Mononuclear cell (primary cell): ENCODE results near the gene WASF3. TPM values are rescaled to one million over a fixed set of nuclear protein-coding genes. Genes with fewer than 3 reads are reported as not detected.

Experiments used
- H3K27me3 ChIP-seq: 2 replicates; pipeline ENCODE4 v1.6.0; 2011; ENCODE audit warnings: low read length, control low read depth; ENCODE audit not compliant: insufficient read depth
- H3K4me1 ChIP-seq: 2 replicates; pipeline ENCODE4 v1.5.1; 2011; ENCODE audit warnings: mild to moderate bottlenecking, low read length, control low read depth; ENCODE audit not compliant: insufficient read depth
- H3K4me3 ChIP-seq: 2 replicates; pipeline ENCODE4 v1.5.1; 2011; ENCODE audit warnings: mild to moderate bottlenecking, low read length, moderate library complexity
- H3K9me3 ChIP-seq: 2 replicates; pipeline ENCODE4 v1.5.1; 2011; ENCODE audit warnings: low read depth, mild to moderate bottlenecking, control low read depth, low read length
- total RNA-seq: library from RNA; depleted of rRNA; stranded (reverse); fragments of >200 nt; gene quantifications from one replicate; pipeline ENCODE4 v1.2.3, GENCODE V29; 2012

Gene WASF3
- total RNA-seq = 0.94 TPM

- Histone ChIP-seq H3K4me3 (no peak within 1 kb of the TSS), H3K4me1 (peaks cover 5% of the 10 kb centered on the region), H3K9me3 (no peaks in the 10 kb centered on the region), H3K27me3 (peaks cover 63% of the 10 kb centered on the region)
Measured at GRCh38 chr13:26557393-26558073, at the start of gene WASF3. Gene WASF3 (plus strand): TSS chr13:26557683. CDS start chr13:26642271, 84,588 bp downstream.

- H3K4me1 ChIP-seq = no peaks in the 10 kb centered on the region
- H3K4me3 ChIP-seq = no peak overlapping the region
- no peaks in the 10 kb centered on the region for H3K9me3 ChIP-seq
- H3K27me3 ChIP-seq = no peaks in the 10 kb centered on the region
Measured at GRCh38 chr13:26508885-26509284, 48.6 kb upstream of the WASF3 start.

- no peaks in the 10 kb centered on the region for H3K4me1 ChIP-seq
- H3K4me3 ChIP-seq = no peak overlapping the region
- H3K27me3 ChIP-seq = no peaks in the 10 kb centered on the region
- H3K9me3 ChIP-seq = no peaks in the 10 kb centered on the region
Measured at GRCh38 chr13:26509491-26509890, 48.0 kb upstream of the WASF3 start.

GRCh38 chr13:26513931-26514330 is 43.6 kb upstream of the WASF3 start:
- Histone ChIP-seq H3K4me1 (no peaks in the 10 kb centered on the region), H3K4me3 (no peak overlapping the region), H3K27me3 (no peaks in the 10 kb centered on the region), H3K9me3 (no peaks in the 10 kb centered on the region)

GRCh38 chr13:26515721-26516120 is 41.8 kb upstream of the WASF3 start:
- Histone ChIP-seq H3K9me3 (no peaks in the 10 kb centered on the region), H3K4me1 (no peaks in the 10 kb centered on the region), H3K4me3 (no peak overlapping the region), H3K27me3 (no peaks in the 10 kb centered on the region)

GRCh38 chr13:26517936-26518335 is 39.5 kb upstream of the WASF3 start:
- Histone ChIP-seq H3K4me3 (no peak overlapping the region), H3K9me3 (no peaks in the 10 kb centered on the region), H3K27me3 (no peaks in the 10 kb centered on the region), H3K4me1 (no peaks in the 10 kb centered on the region)

- Histone ChIP-seq H3K27me3 (no peaks in the 10 kb centered on the region), H3K4me1 (no peaks in the 10 kb centered on the region), H3K4me3 (no peak overlapping the region), H3K9me3 (no peaks in the 10 kb centered on the region)
Measured at GRCh38 chr13:26518451-26518959, 39.0 kb upstream of the WASF3 start.

GRCh38 chr13:26522571-26522970 is 34.9 kb upstream of the WASF3 start:
- no peaks in the 10 kb centered on the region for H3K27me3 ChIP-seq
- H3K4me1 ChIP-seq = no peaks in the 10 kb centered on the region
- H3K9me3 ChIP-seq = no peaks in the 10 kb centered on the region
- H3K4me3 ChIP-seq = no peak overlapping the region

GRCh38 chr13:26523007-26523406 is 34.5 kb upstream of the WASF3 start:
- no peak overlapping the region for H3K4me3 ChIP-seq
- H3K27me3 ChIP-seq = no peaks in the 10 kb centered on the region
- no peaks in the 10 kb centered on the region for H3K9me3 ChIP-seq
- no peaks in the 10 kb centered on the region for H3K4me1 ChIP-seq

GRCh38 chr13:26525528-26525927 is 32.0 kb upstream of the WASF3 start:
- Histone ChIP-seq H3K9me3 (no peaks in the 10 kb centered on the region), H3K27me3 (peaks cover 2% of the 10 kb centered on the region), H3K4me1 (no peaks in the 10 kb centered on the region), H3K4me3 (no peak overlapping the region)

- no peaks in the 10 kb centered on the region for H3K4me1 ChIP-seq
- no peak overlapping the region for H3K4me3 ChIP-seq
- no peaks in the 10 kb centered on the region for H3K9me3 ChIP-seq
- peaks cover 2% of the 10 kb centered on the region for H3K27me3 ChIP-seq
Measured at GRCh38 chr13:26526702-26527216, 30.7 kb upstream of the WASF3 start.

GRCh38 chr13:26528527-26528926 is 29.0 kb upstream of the WASF3 start:
- Histone ChIP-seq H3K9me3 (no peaks in the 10 kb centered on the region), H3K4me1 (no peaks in the 10 kb centered on the region), H3K27me3 (peaks cover 2% of the 10 kb centered on the region), H3K4me3 (no peak overlapping the region)

- no peaks in the 10 kb centered on the region for H3K9me3 ChIP-seq
- H3K4me3 ChIP-seq = no peak overlapping the region
- H3K4me1 ChIP-seq = no peaks in the 10 kb centered on the region
- peaks cover 2% of the 10 kb centered on the region for H3K27me3 ChIP-seq
Measured at GRCh38 chr13:26529441-26529840, 28.0 kb upstream of the WASF3 start.

GRCh38 chr13:26531742-26532141 is 25.7 kb upstream of the WASF3 start:
- Histone ChIP-seq H3K4me1 (no peaks in the 10 kb centered on the region), H3K9me3 (no peaks in the 10 kb centered on the region), H3K27me3 (peaks cover 2% of the 10 kb centered on the region), H3K4me3 (no peak overlapping the region)

- no peaks in the 10 kb centered on the region for H3K9me3 ChIP-seq
- H3K27me3 ChIP-seq = no peaks in the 10 kb centered on the region
- H3K4me1 ChIP-seq = no peaks in the 10 kb centered on the region
- H3K4me3 ChIP-seq = no peak overlapping the region
Measured at GRCh38 chr13:26534036-26534726, 23.3 kb upstream of the WASF3 start.
